ENCODE results near the gene GRB10.

The GRB10 gene

GRCh38 chr7:50697748-50698147 lies 84.9 kb downstream of the GRB10 start:
- no peak overlapping the region for H3K27ac ChIP-seq
- no peak for TF ChIP-seq CTCF (IDR thresholded peaks at IDR 0.05)
- no peak for TF ChIP-seq ZFX (IDR thresholded peaks at IDR 0.05; ENCODE audit: borderline replicate concordance)

- no peak overlapping the region for H3K27ac ChIP-seq
- TF ChIP-seq ZFX (IDR thresholded peaks at IDR 0.05; ENCODE audit: borderline replicate concordance): no peak
- TF ChIP-seq CTCF (IDR thresholded peaks at IDR 0.05): peak; percentile 77
Measured at GRCh38 chr7:50696810-50697582, 85.7 kb downstream of the GRB10 start.

DNA sequence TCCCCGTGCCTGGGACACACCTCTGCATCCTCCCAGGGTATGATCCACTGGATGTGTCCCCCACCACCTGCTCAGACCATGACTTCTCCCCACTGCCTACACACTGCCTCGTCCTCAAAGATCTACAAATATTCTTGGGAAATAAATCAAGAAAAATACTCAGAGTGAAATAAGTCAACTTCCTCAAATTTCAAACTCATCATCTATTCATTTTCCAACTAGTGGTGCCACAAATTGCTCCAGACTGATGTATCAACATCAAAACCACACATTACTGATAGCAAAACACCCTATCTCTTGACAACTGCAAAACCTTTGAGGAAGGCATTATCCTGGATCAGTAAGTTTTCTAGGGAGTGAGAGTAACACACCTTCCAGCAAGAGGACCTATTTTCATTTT lies 87.7 kb downstream of the GRB10 start:
- TF ChIP-seq ZFX (IDR thresholded peaks at IDR 0.05; ENCODE audit: borderline replicate concordance) (no peak), CTCF (IDR thresholded peaks at IDR 0.05) (no peak)
- no peak overlapping the region for H3K27ac ChIP-seq

- no peak overlapping the region for H3K27ac ChIP-seq
- TF ChIP-seq ZFX (IDR thresholded peaks at IDR 0.05; ENCODE audit: borderline replicate concordance) (no peak), CTCF (IDR thresholded peaks at IDR 0.05) (no peak)
Measured at GRCh38 chr7:50693455-50694130, 89.1 kb downstream of the GRB10 start.

- TF ChIP-seq ZFX (IDR thresholded peaks at IDR 0.05; ENCODE audit: borderline replicate concordance) (no peak), CTCF (IDR thresholded peaks at IDR 0.05) (no peak)
Measured at GRCh38 chr7:50690541-50691011, 92.1 kb downstream of the GRB10 start.

GRCh38 chr7:50688226-50688590 lies 94.5 kb downstream of the GRB10 start:
- TF ChIP-seq ZFX (IDR thresholded peaks at IDR 0.05; ENCODE audit: borderline replicate concordance): no peak
- no peak for TF ChIP-seq CTCF (IDR thresholded peaks at IDR 0.05)

More at GRCh38 chr7:50690541-50691011, 92.1 kb downstream of the GRB10 start:
- no peak overlapping the region for H3K27ac ChIP-seq

More at GRCh38 chr7:50688226-50688590, 94.5 kb downstream of the GRB10 start:
- H3K27ac ChIP-seq: no peak overlapping the region
